ENCODE results near the gene TSPEAR. TPM values are rescaled to one million over a fixed set of nuclear protein-coding genes. Genes with fewer than 3 reads are reported as not detected.
A peak's percentile ranks its signal among the peaks of the same experiment; 100 is the strongest.

The TSPEAR gene
- total RNA-seq, 2 donors from 2014 or later: 1.5 to 6.0 TPM

DNA sequence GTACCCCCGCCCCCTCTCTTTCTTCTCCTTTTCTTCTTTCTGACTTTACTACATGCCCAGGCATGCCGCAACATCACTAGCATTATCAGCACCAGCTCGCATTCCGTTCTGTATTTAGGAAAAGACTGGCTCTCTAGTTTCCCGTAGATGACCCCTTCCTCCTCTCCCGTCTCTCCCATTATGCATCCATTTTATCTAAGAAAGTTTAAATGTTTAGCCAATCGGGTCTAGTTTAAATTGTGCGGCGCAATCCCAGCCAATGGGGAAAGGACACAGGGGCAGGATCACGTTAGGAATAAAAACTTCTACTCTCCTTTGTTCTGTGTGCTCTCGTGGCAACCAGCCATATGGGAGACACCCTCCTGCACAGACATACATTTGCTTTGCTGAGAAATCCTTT is 113.3 kb downstream of the TSPEAR start:
- Histone ChIP-seq H3K36me3 (ENCODE audit: control insufficient read depth, insufficient read depth, low read length) (no peaks in the 10 kb centered on the region), H3K27me3 (ENCODE audit: control insufficient read depth, insufficient read depth, low read length, poor library complexity, severe bottlenecking) (no peaks in the 10 kb centered on the region), H3K9me3 (ENCODE audit: control insufficient read depth, low read length) (peaks cover 13% of the 10 kb centered on the region), H3K9ac (ENCODE audit: extremely low read depth, low read length, poor library complexity, severe bottlenecking) (no peak overlapping the region), H3K27ac (ENCODE audit: low read depth, low read length) (peak overlapping the region; percentile 40), H3K4me1 (ENCODE audit: control insufficient read depth, insufficient read depth, low read length) (no peaks in the 10 kb centered on the region), H3K4me3 (ENCODE audit: low read length) (no peak overlapping the region)
- H3K4me3 Mint-ChIP-seq: no peak overlapping the region
- peaks cover 18% of the 10 kb centered on the region for H3K4me1 Mint-ChIP-seq
- WGBS, 2 experiments (ENCODE audit: insufficient coverage in 1 of 2, insufficient read length in 1 of 2): 74 to 82% methylated on average over 8 to 11 of the region's 11 CpGs
- H3K36me3 Mint-ChIP-seq (ENCODE audit: low read depth): no peaks in the 10 kb centered on the region
- H3K9me3 Mint-ChIP-seq: no peaks in the 10 kb centered on the region
- TF ChIP-seq, protein P1, sequence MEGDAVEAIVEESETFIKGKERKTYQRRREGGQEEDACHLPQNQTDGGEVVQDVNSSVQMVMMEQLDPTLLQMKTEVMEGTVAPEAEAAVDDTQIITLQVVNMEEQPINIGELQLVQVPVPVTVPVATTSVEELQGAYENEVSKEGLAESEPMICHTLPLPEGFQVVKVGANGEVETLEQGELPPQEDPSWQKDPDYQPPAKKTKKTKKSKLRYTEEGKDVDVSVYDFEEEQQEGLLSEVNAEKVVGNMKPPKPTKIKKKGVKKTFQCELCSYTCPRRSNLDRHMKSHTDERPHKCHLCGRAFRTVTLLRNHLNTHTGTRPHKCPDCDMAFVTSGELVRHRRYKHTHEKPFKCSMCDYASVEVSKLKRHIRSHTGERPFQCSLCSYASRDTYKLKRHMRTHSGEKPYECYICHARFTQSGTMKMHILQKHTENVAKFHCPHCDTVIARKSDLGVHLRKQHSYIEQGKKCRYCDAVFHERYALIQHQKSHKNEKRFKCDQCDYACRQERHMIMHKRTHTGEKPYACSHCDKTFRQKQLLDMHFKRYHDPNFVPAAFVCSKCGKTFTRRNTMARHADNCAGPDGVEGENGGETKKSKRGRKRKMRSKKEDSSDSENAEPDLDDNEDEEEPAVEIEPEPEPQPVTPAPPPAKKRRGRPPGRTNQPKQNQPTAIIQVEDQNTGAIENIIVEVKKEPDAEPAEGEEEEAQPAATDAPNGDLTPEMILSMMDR (conservative IDR thresholded peaks at IDR 0.05): no peak
- no peaks in the 10 kb centered on the region for H3K27me3 Mint-ChIP-seq (ENCODE audit: insufficient read depth)
- no peak overlapping the region for H3K27ac Mint-ChIP-seq
- peak; percentile 56 for DNase-seq

DNA sequence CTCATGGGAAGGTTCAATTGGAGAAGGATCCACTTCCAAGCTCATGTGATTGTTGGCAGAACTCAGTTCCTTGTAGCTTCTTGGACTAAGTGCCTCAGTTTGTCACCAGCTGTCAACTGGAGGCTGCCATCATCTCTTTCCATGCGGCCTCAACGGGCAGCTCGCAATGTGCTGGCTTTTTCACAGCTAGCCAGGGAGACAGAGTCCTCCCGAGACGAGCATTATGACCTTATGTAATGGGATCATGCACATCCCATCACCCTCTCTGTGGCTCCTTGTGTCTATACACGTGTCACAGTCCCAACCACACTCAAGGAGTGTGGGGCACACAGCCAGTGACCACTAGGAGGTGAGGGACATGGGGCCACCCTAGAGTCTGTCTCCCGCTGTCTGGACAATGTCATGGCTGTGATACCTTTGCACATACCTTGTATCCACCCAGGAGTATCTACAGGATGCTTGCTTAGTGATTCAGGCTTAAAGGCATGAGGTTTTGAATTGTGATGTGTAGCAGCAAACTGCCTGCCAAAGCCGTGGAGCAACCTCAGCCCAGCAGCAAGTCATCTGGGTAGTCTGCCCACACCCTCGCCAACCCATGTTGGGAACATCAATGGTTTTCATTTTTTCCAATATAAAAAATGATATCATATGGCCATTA is 115.2 kb downstream of the TSPEAR start:
- peaks cover 18% of the 10 kb centered on the region for H3K4me1 Mint-ChIP-seq
- Histone ChIP-seq H3K9me3 (ENCODE audit: control insufficient read depth, low read length) (peaks cover 13% of the 10 kb centered on the region), H3K4me3 (ENCODE audit: low read length) (no peak overlapping the region), H3K4me1 (ENCODE audit: control insufficient read depth, insufficient read depth, low read length) (no peaks in the 10 kb centered on the region), H3K27ac (ENCODE audit: low read depth, low read length) (no peak overlapping the region), H3K27me3 (ENCODE audit: control insufficient read depth, insufficient read depth, low read length, poor library complexity, severe bottlenecking) (no peaks in the 10 kb centered on the region), H3K36me3 (ENCODE audit: control insufficient read depth, insufficient read depth, low read length) (no peaks in the 10 kb centered on the region), H3K9ac (ENCODE audit: extremely low read depth, low read length, poor library complexity, severe bottlenecking) (no peak overlapping the region)
- no peak for DNase-seq
- H3K9me3 Mint-ChIP-seq: no peaks in the 10 kb centered on the region
- 92% methylated on average over 7 to 9 of the region's 9 CpGs for WGBS, 2 experiments (ENCODE audit: insufficient coverage in 1 of 2, insufficient read length in 1 of 2)
- TF ChIP-seq, protein P1 (conservative IDR thresholded peaks at IDR 0.05): no peak
- no peak overlapping the region for H3K27ac Mint-ChIP-seq
- H3K4me3 Mint-ChIP-seq: no peak overlapping the region
- H3K27me3 Mint-ChIP-seq (ENCODE audit: insufficient read depth): no peaks in the 10 kb centered on the region
- H3K36me3 Mint-ChIP-seq (ENCODE audit: low read depth): no peaks in the 10 kb centered on the region

DNA sequence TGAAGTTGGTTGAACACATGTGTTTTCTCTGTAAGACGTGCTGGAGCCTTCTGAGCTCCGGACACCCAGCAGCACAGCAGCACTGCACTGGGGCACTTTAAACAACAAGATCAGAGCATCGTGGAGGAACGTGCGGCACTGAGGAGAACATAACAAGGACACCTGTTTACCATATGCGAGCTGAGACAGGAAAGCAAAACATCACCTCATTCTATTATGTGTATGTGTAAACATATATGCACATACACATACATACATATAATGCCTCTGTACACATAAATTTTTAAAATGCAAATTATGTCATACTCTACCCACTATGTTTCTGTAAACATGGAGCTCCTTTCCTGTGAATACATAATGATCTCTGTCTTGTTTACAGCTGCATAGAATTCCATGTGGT is 115.8 kb downstream of the TSPEAR start:
- H3K36me3 Mint-ChIP-seq (ENCODE audit: low read depth): no peaks in the 10 kb centered on the region
- H3K27ac ChIP-seq (ENCODE audit: low read depth, low read length): no peak overlapping the region
- no peak overlapping the region for H3K27ac Mint-ChIP-seq
- no peak overlapping the region for H3K4me3 ChIP-seq (ENCODE audit: low read length)
- no peak overlapping the region for H3K9ac ChIP-seq (ENCODE audit: extremely low read depth, low read length, poor library complexity, severe bottlenecking)
- H3K36me3 ChIP-seq (ENCODE audit: control insufficient read depth, insufficient read depth, low read length): no peaks in the 10 kb centered on the region
- WGBS, 2 experiments (ENCODE audit: insufficient coverage in 1 of 2, insufficient read length in 1 of 2): 96 to 100% methylated on average over 2 to 6 of the region's 6 CpGs
- H3K4me1 Mint-ChIP-seq: peaks cover 18% of the 10 kb centered on the region
- no peak overlapping the region for H3K4me3 Mint-ChIP-seq
- DNase-seq: no peak
- H3K9me3 Mint-ChIP-seq: no peaks in the 10 kb centered on the region
- TF ChIP-seq, protein P1 (conservative IDR thresholded peaks at IDR 0.05): no peak
- H3K27me3 ChIP-seq (ENCODE audit: control insufficient read depth, insufficient read depth, low read length, poor library complexity, severe bottlenecking): no peaks in the 10 kb centered on the region
- peaks cover 13% of the 10 kb centered on the region for H3K9me3 ChIP-seq (ENCODE audit: control insufficient read depth, low read length)
- H3K4me1 ChIP-seq (ENCODE audit: control insufficient read depth, insufficient read depth, low read length): no peaks in the 10 kb centered on the region
- H3K27me3 Mint-ChIP-seq (ENCODE audit: insufficient read depth): no peaks in the 10 kb centered on the region

All from endodermal cell (in vitro differentiated cells).